ENCODE results near the gene HSPA14.

HSPA14 gene

GRCh38 chr10:14911801-14912200, 73.7 kb downstream of the HSPA14 start:
- no peaks in the 10 kb centered on the region for H3K27me3 ChIP-seq (ENCODE audit: low read depth, low read length)
- H2AFZ ChIP-seq (ENCODE audit: low read depth, low read length), result no peak overlapping the region
- H3K4me3 ChIP-seq (ENCODE audit: low read length), result no peak overlapping the region
- H3K79me2 ChIP-seq (ENCODE audit: low read length), result no peaks in the 10 kb centered on the region
- H4K20me1 ChIP-seq (ENCODE audit: insufficient read depth, low read length), result no peaks in the 10 kb centered on the region
- TF ChIP-seq CTCF (IDR thresholded peaks at IDR 0.05; ENCODE audit: low read depth, low read length) (no peak), EZH2phosphoT487 (IDR thresholded peaks at IDR 0.05; ENCODE audit: low read depth) (no peak)
- no peak overlapping the region for H3K4me2 ChIP-seq (ENCODE audit: low read length)
- H3K9ac ChIP-seq (ENCODE audit: low read length), result no peak overlapping the region
- no peaks in the 10 kb centered on the region for H3K4me1 ChIP-seq (ENCODE audit: low read length)
- peaks cover 9% of the 10 kb centered on the region; the same call in 1 of the 2 replicates for H3K9me3 ChIP-seq (ENCODE audit: insufficient read depth, low read length)
- H3K27ac ChIP-seq (ENCODE audit: low read length), result no peak overlapping the region
- peaks cover 90% of the 10 kb centered on the region for H3K36me3 ChIP-seq (replicated peaks; ENCODE audit: low read depth, low read length)

GRCh38 chr10:14916600-14916999, 78.5 kb downstream of the HSPA14 start:
- no peak overlapping the region for H3K4me2 ChIP-seq (ENCODE audit: low read length)
- no peaks in the 10 kb centered on the region for H3K4me1 ChIP-seq (ENCODE audit: low read length)
- H3K27ac ChIP-seq (ENCODE audit: low read length), result no peak overlapping the region
- H4K20me1 ChIP-seq (ENCODE audit: insufficient read depth, low read length), result no peaks in the 10 kb centered on the region
- no peaks in the 10 kb centered on the region for H3K79me2 ChIP-seq (ENCODE audit: low read length)
- no peak overlapping the region for H3K4me3 ChIP-seq (ENCODE audit: low read length)
- TF ChIP-seq EZH2phosphoT487 (IDR thresholded peaks at IDR 0.05; ENCODE audit: low read depth) (no peak), CTCF (IDR thresholded peaks at IDR 0.05; ENCODE audit: low read depth, low read length) (no peak)
- H3K36me3 ChIP-seq (replicated peaks; ENCODE audit: low read depth, low read length), result peaks cover 75% of the 10 kb centered on the region
- no peak overlapping the region for H3K9ac ChIP-seq (ENCODE audit: low read length)
- H2AFZ ChIP-seq (ENCODE audit: low read depth, low read length), result no peak overlapping the region
- peaks cover 9% of the 10 kb centered on the region; the same call in 1 of the 2 replicates for H3K9me3 ChIP-seq (ENCODE audit: insufficient read depth, low read length)
- H3K27me3 ChIP-seq (ENCODE audit: low read depth, low read length), result no peaks in the 10 kb centered on the region

GRCh38 chr10:14917827-14918226, 79.7 kb downstream of the HSPA14 start:
- Histone ChIP-seq H3K36me3 (replicated peaks; ENCODE audit: low read depth, low read length) (peaks cover 69% of the 10 kb centered on the region), H3K79me2 (ENCODE audit: low read length) (no peaks in the 10 kb centered on the region), H3K9ac (ENCODE audit: low read length) (no peak overlapping the region), H3K27me3 (ENCODE audit: low read depth, low read length) (no peaks in the 10 kb centered on the region), H3K4me1 (ENCODE audit: low read length) (no peaks in the 10 kb centered on the region), H3K9me3 (ENCODE audit: insufficient read depth, low read length) (peaks cover 9% of the 10 kb centered on the region; the same call in 1 of the 2 replicates), H3K27ac (ENCODE audit: low read length) (no peak overlapping the region), H3K4me3 (ENCODE audit: low read length) (no peak overlapping the region), H2AFZ (ENCODE audit: low read depth, low read length) (no peak overlapping the region), H3K4me2 (ENCODE audit: low read length) (no peak overlapping the region), H4K20me1 (ENCODE audit: insufficient read depth, low read length) (no peaks in the 10 kb centered on the region)
- TF ChIP-seq CTCF (IDR thresholded peaks at IDR 0.05; ENCODE audit: low read depth, low read length), result no peak
- no peak for TF ChIP-seq EZH2phosphoT487 (IDR thresholded peaks at IDR 0.05; ENCODE audit: low read depth)

GRCh38 chr10:14918964-14919363, 80.9 kb downstream of the HSPA14 start:
- peaks cover 61% of the 10 kb centered on the region for H3K36me3 ChIP-seq (replicated peaks; ENCODE audit: low read depth, low read length)

More at GRCh38 chr10:14918964-14919363, 80.9 kb downstream of the HSPA14 start:
- Histone ChIP-seq H3K4me2 (ENCODE audit: low read length) (no peak overlapping the region), H3K79me2 (ENCODE audit: low read length) (no peaks in the 10 kb centered on the region), H3K4me1 (ENCODE audit: low read length) (no peaks in the 10 kb centered on the region), H4K20me1 (ENCODE audit: insufficient read depth, low read length) (no peaks in the 10 kb centered on the region), H3K27ac (ENCODE audit: low read length) (no peak overlapping the region), H3K9me3 (ENCODE audit: insufficient read depth, low read length) (peaks cover 9% of the 10 kb centered on the region; the same call in 1 of the 2 replicates), H3K27me3 (ENCODE audit: low read depth, low read length) (no peaks in the 10 kb centered on the region), H3K4me3 (ENCODE audit: low read length) (no peak overlapping the region), H2AFZ (ENCODE audit: low read depth, low read length) (no peak overlapping the region), H3K9ac (ENCODE audit: low read length) (no peak overlapping the region)
- TF ChIP-seq EZH2phosphoT487 (IDR thresholded peaks at IDR 0.05; ENCODE audit: low read depth), result no peak
- no peak for TF ChIP-seq CTCF (IDR thresholded peaks at IDR 0.05; ENCODE audit: low read depth, low read length)

Measured in OCI-LY3 (cell line).